ENCODE data around the gene GAP43.

DNA sequence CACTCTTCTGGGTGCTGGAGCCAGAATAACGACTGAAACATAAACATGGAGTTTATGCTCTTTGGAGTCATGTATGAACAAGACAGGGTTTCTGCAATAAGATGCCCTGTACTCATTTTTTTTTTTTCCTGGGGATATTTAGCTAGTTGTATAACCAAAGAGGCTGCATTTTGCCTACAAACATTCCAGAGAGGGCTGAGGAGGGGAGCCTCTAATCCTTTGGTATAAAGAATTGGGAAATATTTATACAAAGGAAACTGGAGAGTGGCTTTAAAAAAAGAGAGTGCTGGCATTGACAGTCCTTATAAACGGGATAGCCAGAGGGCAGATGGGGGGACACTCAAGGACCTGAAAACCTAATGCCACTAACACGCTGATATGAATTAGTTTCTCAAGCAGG lies 32.4 kb upstream of the GAP43 start:
- TF ChIP-seq, protein P1, sequence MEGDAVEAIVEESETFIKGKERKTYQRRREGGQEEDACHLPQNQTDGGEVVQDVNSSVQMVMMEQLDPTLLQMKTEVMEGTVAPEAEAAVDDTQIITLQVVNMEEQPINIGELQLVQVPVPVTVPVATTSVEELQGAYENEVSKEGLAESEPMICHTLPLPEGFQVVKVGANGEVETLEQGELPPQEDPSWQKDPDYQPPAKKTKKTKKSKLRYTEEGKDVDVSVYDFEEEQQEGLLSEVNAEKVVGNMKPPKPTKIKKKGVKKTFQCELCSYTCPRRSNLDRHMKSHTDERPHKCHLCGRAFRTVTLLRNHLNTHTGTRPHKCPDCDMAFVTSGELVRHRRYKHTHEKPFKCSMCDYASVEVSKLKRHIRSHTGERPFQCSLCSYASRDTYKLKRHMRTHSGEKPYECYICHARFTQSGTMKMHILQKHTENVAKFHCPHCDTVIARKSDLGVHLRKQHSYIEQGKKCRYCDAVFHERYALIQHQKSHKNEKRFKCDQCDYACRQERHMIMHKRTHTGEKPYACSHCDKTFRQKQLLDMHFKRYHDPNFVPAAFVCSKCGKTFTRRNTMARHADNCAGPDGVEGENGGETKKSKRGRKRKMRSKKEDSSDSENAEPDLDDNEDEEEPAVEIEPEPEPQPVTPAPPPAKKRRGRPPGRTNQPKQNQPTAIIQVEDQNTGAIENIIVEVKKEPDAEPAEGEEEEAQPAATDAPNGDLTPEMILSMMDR (IDR thresholded peaks at IDR 0.05; ENCODE audit: low read depth, low read length, poor library complexity, severe bottlenecking), result no peak
- no peak for TF ChIP-seq EZH2phosphoT487 (IDR thresholded peaks at IDR 0.05; ENCODE audit: borderline replicate concordance, low read length)
